Urinary bladder (tissue), 4 donors: Measurements from ENCODE around the gene CNTNAP2. TPM values are rescaled to one million over a fixed set of nuclear protein-coding genes. Genes with fewer than 3 reads are reported as not detected.

Experiments
- DNase-seq: peaks from one replicate; pipeline ENCODE4 v3.0.0-alpha.2; 2015; ENCODE audit errors: extremely low spot score
- H3K27ac ChIP-seq: one replicate; pipeline ENCODE4 v1.5.1; 2013; ENCODE audit warnings: low read depth, mild to moderate bottlenecking, moderate library complexity
- H3K36me3 ChIP-seq: one replicate; pipeline ENCODE4 v1.6.1; 2013; ENCODE audit warnings: mild to moderate bottlenecking, moderate library complexity; ENCODE audit not compliant: insufficient read depth
- H3K4me1 ChIP-seq: one replicate; pipeline ENCODE4 v1.6.1; 2013; ENCODE audit warnings: mild to moderate bottlenecking, moderate library complexity; ENCODE audit not compliant: insufficient read depth
- H3K4me3 ChIP-seq: one replicate; pipeline ENCODE4 v1.5.1; 2013; ENCODE audit warnings: low read depth, low read length
- WGBS: extraction: QIAGEN DNeasy Blood & Tissue Kit; methylation state at CpG from one replicate; pipeline ENCODE4 v1.1.7; 2013; 5-methylcytosine and 5-hydroxymethylcytosine counted together
- polyA plus RNA-seq: library from polyadenylated mRNA; stranded (reverse); fragments of 200-250 nt; gene quantifications from one replicate; pipeline ENCODE4 v1.2.3, GENCODE V29; 2013
- total RNA-seq: library from RNA; depleted of rRNA; stranded (reverse); fragments of >200 nt; gene quantifications from one replicate; pipeline ENCODE4 v1.2.3, GENCODE V29; 2014
- donor health status: healthy with polysubstance abuse.
- donor health status: healthy.

Gene CNTNAP2
- total and polyA plus RNA-seq, 2 donors: 0.28 to 23.3 TPM

DNA sequence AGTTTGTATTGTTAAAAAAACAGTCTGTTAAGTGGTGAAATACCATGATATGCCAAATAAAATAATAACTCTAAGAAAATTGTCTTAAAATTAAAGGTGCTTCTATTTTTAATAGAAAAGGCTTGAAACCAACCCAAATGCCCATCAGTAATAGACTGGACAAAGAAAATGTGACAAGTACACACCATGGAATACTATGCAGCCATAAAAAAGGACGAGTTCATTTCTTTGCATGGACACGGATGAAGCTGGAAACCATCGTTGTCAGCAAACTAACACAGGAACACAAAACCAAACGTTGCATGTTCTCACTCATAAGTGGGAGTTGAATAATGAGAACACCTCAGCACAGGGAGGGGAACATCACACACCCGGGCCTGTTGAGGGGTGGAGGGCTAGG, 7.1 kb downstream of the CNTNAP2 start:
- Histone ChIP-seq H3K36me3 (no peaks in the 10 kb centered on the region), H3K27ac (no peak overlapping the region)
- 87% methylated on average over 5 of the region's 5 CpGs for whole genome bisulfite sequencing

DNA sequence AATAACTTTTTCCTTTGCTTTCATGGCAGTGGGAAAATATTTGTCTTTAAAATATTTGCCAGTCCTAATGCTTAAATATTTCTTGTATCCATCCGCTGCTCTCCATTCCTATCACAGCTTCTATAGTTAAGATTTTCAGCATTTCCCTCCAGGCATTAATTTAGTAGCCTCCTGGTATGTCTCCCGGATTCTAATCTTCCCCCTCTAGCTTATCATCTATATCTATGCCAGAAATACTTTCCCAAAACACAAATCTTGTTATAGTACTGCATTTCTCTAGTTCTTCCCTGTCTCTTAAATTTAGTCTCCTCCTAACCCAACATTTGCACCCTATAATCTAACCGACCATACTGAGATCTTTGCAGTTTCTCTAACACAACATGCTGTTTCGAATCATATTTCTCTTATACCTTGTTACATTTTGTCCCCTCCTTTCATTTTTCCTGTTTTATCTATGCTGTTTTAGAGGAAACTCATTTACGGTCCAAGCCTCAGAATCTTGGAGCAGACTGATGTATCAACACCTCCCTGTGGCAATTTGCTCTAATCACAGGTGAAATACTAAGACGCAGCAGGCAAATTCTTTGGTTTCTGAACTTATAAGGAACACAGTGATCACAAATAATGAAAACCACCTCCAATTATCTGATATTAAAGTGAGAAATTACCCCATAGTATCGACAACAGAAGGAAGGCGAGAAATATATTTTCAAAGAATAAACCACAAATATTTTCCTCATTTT, 10.3 kb downstream of the CNTNAP2 start:
- no peak overlapping the region for H3K27ac ChIP-seq
- no peak overlapping the region for H3K4me3 ChIP-seq
- no peaks in the 10 kb centered on the region for H3K36me3 ChIP-seq
- no peak for DNase-seq
- H3K4me1 ChIP-seq: no peaks in the 10 kb centered on the region
- WGBS: 76% methylated on average over 8 of the region's 8 CpGs

More for the DNA sequence above, 7.1 kb downstream of the CNTNAP2 start:
- Histone ChIP-seq H3K4me3 (no peak overlapping the region), H3K4me1 (no peaks in the 10 kb centered on the region)
- no peak for DNase-seq

DNA sequence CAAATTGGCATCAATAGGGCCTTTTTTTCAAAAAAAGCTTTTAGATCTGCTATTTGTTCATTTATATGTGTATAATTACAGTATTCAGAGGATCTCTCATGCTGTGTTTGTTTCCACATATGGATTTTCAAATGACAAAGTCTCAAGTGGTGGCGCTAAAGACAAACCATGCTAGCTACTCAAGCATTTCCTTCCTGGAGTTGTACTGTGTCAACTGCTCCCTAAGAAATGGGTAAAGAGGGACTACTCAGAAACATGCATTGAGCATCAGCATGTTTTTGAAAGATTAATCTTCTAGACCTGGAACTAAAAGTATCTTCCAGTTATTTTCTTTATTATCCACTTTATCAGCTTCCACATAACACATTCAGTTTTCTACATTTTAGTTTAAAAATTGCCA, 12.7 kb downstream of the CNTNAP2 start:
- no peak overlapping the region for H3K4me3 ChIP-seq
- no peaks in the 10 kb centered on the region for H3K4me1 ChIP-seq
- no peak for DNase-seq
- H3K36me3 ChIP-seq: no peaks in the 10 kb centered on the region
- WGBS: 31% methylated on average over 1 of the region's 1 CpG
- H3K27ac ChIP-seq: no peak overlapping the region

DNA sequence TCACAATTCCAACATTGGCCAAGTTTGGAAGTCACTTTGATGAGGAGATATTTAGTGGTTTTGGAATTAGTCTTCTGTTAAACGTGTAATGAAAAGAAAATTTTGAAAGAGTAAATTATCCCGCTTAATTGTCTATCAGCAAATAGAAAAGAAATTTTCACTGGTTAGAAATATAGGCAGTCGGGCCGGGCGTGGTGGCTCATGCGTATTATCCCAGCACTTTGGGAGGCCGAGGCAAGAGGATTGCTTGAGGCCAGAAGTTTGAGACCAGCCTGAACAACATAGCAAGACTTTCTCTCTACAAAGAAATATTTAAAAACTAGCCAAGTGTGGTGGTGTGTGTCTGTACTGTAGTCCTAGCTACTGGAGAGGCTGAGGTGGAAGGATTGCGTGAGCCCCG, 13.4 kb downstream of the CNTNAP2 start:
- Histone ChIP-seq H3K4me3 (no peak overlapping the region), H3K36me3 (no peaks in the 10 kb centered on the region), H3K4me1 (no peaks in the 10 kb centered on the region), H3K27ac (no peak overlapping the region)
- 95% methylated on average over 9 of the region's 9 CpGs for WGBS
- DNase-seq: no peak

DNA sequence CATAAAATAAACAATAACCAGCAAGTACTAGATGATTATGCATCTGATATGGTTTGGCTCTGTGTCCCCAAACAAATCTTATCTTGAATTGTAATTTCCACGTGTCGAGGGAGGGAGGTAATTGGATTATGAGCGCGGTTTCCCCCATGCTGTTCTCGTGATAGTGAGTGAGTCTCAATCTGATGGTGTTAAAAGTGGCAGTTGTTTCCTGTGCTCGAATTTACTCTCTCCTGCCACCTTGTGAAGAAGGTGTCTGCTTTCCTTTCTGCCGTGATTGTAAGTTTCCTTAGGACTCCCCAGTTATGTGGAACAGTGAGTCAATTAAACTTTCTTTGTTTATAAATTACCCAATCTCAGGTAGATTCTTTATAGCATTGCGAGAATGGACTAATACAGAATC, 15.1 kb downstream of the CNTNAP2 start:
- no peak for DNase-seq
- 67% methylated on average over 8 of the region's 8 CpGs for WGBS
- H3K36me3 ChIP-seq: no peaks in the 10 kb centered on the region
- no peaks in the 10 kb centered on the region for H3K4me1 ChIP-seq
- H3K27ac ChIP-seq: no peak overlapping the region
- no peak overlapping the region for H3K4me3 ChIP-seq

DNA sequence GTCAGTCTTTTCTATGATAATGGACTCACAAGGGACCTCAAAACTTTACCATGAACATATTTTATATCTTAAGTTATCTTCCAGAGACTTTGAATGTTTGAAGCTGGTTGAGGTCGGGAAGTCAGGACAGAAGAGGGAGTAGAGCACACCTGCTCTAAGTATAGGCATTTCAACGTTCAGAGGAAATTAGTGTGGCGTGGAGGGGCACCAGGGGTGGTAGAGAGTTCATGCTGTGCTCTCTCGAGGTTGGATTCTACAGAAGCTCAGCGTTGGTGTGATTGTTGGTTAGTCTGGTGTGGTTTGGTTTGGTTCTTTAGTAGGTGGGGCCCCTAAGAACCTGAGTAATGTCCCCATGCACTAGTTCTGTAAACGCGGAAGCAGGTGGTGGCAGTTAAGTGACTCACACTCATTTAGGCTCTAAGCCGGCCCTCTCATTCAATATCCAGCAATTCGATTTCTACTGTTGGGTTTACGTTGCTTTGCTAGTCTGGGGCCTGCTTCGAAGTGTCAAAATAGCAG, 19.8 kb downstream of the CNTNAP2 start:
- no peak overlapping the region for H3K27ac ChIP-seq
- 77% methylated on average over 11 of the region's 11 CpGs for WGBS
- no peaks in the 10 kb centered on the region for H3K36me3 ChIP-seq
- H3K4me3 ChIP-seq: no peak overlapping the region
- no peaks in the 10 kb centered on the region for H3K4me1 ChIP-seq
- no peak for DNase-seq

DNA sequence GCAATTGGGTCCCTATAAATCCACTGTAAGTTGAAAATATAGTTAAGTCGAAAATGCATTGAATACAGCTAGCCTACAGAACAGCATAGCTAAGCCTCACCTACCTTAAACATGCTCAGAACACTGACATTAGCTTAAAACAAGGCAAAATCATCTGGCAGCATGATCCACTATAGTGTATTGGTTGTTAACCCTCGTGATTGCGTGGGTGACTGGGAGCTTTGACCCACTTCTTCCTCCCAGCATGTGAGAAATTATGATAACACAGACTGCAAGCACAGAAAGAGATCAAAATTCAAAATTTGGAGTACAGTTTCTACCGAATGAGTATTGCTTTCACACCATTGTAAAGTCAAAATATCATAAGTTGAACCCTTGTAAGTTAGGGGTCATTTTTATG, 22.3 kb downstream of the CNTNAP2 start:
- no peak overlapping the region for H3K4me3 ChIP-seq
- 76% methylated on average over 4 of the region's 4 CpGs for WGBS
- H3K4me1 ChIP-seq: no peaks in the 10 kb centered on the region
- no peaks in the 10 kb centered on the region for H3K36me3 ChIP-seq
- no peak for DNase-seq
- no peak overlapping the region for H3K27ac ChIP-seq

DNA sequence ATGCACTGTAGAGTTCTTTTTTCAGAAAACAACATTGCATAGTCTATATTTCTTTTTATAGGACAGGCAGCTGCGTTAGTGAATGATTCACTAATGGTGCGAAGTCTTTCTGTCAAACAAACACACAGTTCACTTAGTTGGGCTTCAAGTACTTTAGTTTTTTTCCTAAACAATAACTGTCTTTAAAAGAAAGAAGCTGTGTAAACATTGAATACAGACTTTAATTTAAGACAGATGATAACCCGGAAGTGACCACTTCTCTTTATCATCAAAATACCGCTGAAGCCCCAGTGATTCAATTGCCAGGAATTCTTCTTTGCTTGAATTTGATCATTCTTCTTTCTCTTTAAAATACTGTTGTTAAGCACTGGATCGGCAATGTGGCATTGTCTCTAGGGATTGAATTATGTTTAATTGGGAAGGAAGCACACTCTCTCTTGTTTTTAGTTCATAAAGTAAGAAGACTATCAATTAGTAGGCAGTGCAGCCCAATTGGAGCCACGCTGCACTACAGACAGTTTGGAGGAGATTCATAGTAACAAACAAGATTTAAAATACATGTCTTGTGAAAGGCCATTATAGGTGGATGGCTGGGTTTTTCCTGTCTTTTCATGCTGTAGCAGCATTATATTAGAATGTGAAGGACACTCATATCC, 30.4 kb downstream of the CNTNAP2 start:
- 24% methylated on average over 6 of the region's 6 CpGs for whole genome bisulfite sequencing
- no peak overlapping the region for H3K27ac ChIP-seq
- no peaks in the 10 kb centered on the region for H3K4me1 ChIP-seq
- H3K4me3 ChIP-seq: no peak overlapping the region
- no peak for DNase-seq
- no peaks in the 10 kb centered on the region for H3K36me3 ChIP-seq

DNA sequence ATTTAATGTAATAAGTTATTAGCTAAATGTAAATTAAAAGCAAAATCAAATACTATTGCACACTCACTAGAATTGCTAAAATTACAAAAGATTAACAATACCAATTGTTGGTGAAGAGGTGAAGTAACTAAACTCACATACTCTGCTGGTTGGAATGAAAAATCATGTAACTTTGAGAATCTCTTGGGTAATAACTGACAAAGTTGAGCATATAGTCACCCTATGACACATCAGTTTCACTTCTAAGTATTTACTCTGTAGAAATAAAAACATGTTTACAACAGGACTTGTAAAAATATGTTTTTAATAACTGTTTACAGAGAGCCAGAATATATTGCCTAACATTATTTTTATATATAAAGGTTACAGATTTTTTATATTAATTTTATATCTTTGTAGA, 33.6 kb downstream of the CNTNAP2 start:
- H3K36me3 ChIP-seq: no peaks in the 10 kb centered on the region
- H3K4me3 ChIP-seq: no peak overlapping the region
- no peaks in the 10 kb centered on the region for H3K4me1 ChIP-seq
- no peak for DNase-seq
- no peak overlapping the region for H3K27ac ChIP-seq

DNA sequence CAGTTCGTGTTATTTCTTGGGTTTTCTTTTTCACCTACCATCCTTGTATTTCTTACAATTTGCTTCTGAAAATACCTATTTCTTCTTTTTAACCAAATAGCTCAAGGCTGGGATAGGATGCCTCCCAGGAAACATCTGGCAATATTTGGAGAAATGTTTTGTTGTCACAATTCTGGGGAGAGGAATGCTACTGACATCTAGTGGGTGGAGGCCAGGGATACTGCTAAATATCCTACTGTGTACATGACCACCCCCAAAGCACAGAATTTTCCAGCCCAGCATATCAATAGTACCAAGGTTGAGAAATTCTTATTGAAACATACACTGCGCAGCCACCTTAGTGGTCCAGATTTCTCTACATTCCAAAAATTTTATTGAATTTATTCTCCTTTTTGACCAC, 55.5 kb downstream of the CNTNAP2 start:
- WGBS: 95% methylated on average over 2 of the region's 2 CpGs
- Histone ChIP-seq H3K27ac (no peak overlapping the region), H3K4me1 (no peaks in the 10 kb centered on the region), H3K36me3 (no peaks in the 10 kb centered on the region), H3K4me3 (no peak overlapping the region)
- DNase-seq: no peak

DNA sequence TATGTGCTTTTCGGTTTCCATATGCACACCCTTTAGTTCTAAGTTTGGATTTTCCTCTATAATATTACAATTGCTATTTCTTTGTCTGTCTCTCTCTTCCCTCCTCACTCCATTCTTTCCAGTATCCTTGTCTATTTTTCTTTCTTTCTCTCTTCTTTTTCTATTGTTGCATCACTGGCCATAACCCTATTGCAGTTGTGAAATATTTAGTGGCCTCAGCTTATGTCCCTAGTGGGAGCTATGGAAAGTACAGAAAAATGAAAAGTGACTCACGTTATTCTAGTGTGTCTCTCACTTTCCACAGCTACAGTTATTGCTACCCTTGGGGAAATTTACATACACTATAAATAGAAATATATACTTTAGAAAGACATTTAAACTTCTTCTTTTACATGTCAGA, 59.1 kb downstream of the CNTNAP2 start:
- Histone ChIP-seq H3K36me3 (no peaks in the 10 kb centered on the region), H3K4me1 (no peaks in the 10 kb centered on the region), H3K27ac (no peak overlapping the region), H3K4me3 (no peak overlapping the region)
- DNase-seq: no peak
- WGBS: 75% methylated on average over 2 of the region's 2 CpGs

DNA sequence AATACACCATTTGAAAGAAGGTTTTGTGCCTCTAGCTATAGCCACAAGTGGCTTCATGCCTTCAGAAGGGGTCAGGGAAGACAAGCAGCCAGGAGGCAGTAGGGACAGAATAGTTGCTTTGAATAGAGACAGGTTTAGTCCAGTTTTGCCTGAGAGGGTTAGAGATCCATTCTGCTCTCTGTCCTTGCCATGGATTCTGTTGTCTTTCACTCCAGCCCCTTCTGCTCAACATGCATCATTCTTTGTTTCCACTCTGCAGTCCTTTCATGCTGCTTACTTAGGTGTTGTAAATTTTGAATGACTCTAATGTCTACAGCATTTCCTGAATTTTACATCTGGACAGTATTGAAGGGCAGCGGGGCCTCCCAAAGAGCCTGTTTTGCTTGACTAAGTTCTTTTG, 60.3 kb downstream of the CNTNAP2 start:
- H3K4me3 ChIP-seq: no peak overlapping the region
- no peaks in the 10 kb centered on the region for H3K4me1 ChIP-seq
- H3K27ac ChIP-seq: no peak overlapping the region
- no peaks in the 10 kb centered on the region for H3K36me3 ChIP-seq
- DNase-seq: no peak
- WGBS: 48% methylated on average over 1 of the region's 1 CpG

DNA sequence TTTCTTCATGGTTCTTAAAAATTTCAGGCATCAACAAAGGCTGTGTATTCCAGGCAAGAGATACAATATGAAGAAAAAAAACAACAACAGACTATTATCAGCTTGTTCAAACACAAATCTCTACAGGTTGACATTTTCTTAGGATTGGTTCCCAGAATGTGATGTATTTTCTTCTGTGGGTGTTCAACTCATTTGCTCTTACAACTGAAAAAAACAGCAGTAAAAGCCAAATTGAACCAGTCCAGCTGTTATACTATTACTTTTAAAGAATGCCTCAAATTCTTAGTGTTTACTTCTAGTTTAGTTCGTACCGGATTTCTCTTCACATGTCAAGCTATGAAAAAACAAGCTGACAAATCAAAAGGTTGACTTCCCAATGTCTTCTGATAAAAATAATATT, 60.7 kb downstream of the CNTNAP2 start:
- Histone ChIP-seq H3K27ac (no peak overlapping the region), H3K4me3 (no peak overlapping the region), H3K4me1 (no peaks in the 10 kb centered on the region), H3K36me3 (no peaks in the 10 kb centered on the region)
- DNase-seq: no peak
- WGBS: 41% methylated on average over 2 of the region's 2 CpGs

DNA sequence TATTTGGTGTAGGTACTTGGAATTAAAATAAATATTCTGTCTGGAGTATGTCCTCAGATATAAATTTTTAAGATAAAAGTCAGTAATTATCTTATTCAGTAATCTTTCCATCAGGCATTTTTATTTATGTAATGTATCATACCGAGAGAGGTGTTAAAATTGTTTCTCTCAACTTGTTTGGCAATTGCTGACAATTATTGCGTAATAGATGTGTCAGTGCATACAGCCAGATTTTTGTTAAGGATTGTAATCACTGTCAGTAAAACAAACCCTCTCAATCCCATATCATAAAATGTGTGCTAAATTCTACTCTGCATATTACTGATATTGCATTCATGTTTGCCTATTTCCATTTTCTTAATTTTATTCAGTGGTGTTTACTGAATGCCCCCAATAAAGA, 69.2 kb downstream of the CNTNAP2 start:
- H3K4me1 ChIP-seq: no peaks in the 10 kb centered on the region
- DNase-seq: no peak
- H3K4me3 ChIP-seq: no peak overlapping the region
- 41% methylated on average over 2 of the region's 2 CpGs for WGBS
- no peak overlapping the region for H3K27ac ChIP-seq
- no peaks in the 10 kb centered on the region for H3K36me3 ChIP-seq
